IMR-90 (cell line): ENCODE results near the gene SHB. TPM values are rescaled to one million over a fixed set of nuclear protein-coding genes. Genes with fewer than 3 reads are reported as not detected.

Experiments
- ATAC-seq: fragments of 200-7000 bp; cut with Tn5 transposase; 2 replicates; pipeline ENCODE4 v1.9.1; 2020; ENCODE audit warnings: low read depth, mild to moderate bottlenecking, moderate library complexity
- BruUV-seq: library from RNA; stranded (reverse); fragments of 400-500 nt; replicated peaks from 2 replicates; lab custom pipeline; 2021; lab: Mats Ljungman, UMichigan
- CTCF ChIA-PET: fragments of 300-600 bp; formaldehyde crosslinking; extraction: SDS; loops from one replicate; lab custom pipeline; 2021; ENCODE audit warnings: antibody characterized with exemption; lab: Yijun Ruan, JAX
- POLR2A ChIA-PET: fragments of 300-600 bp; sonication (Branson Sonifier 250); formaldehyde crosslinking; loops from one replicate; lab custom pipeline; 2022; ENCODE audit warnings: antibody characterized with exemption; ENCODE audit not compliant: unreplicated experiment; lab: Charles Lee
- DNase-seq: peaks from one replicate; pipeline ENCODE4 v3.0.0; 2013
- H2AFZ ChIP-seq: replicated peaks from 2 replicates; pipeline ENCODE3; 2013; ENCODE audit warnings: low read length, mild to moderate bottlenecking; ENCODE audit not compliant: poor library complexity
- H2AK5ac ChIP-seq: 2 replicates; pipeline ENCODE4 v1.6.1; 2013; ENCODE audit warnings: low read depth, low read length, inconsistent platforms
- H2AK9ac ChIP-seq: replicated peaks from 2 replicates; pipeline ENCODE3; 2013; ENCODE audit warnings: mild to moderate bottlenecking, low read depth, low read length, moderate library complexity; ENCODE audit not compliant: poor library complexity
- H2BK120ac ChIP-seq: 2 replicates; pipeline ENCODE4 v1.6.1; 2013; ENCODE audit warnings: low read depth, low read length, inconsistent platforms
- H2BK15ac ChIP-seq: 3 replicates; pipeline ENCODE4 v1.6.1; 2013; ENCODE audit warnings: low read depth, low read length, inconsistent platforms
- H2BK20ac ChIP-seq: 2 replicates; pipeline ENCODE4 v1.6.1; 2013; ENCODE audit warnings: low read depth, mild to moderate bottlenecking, inconsistent platforms, low read length, moderate library complexity
- H2BK5ac ChIP-seq: 2 replicates; pipeline ENCODE4 v1.6.1; 2013; ENCODE audit warnings: mild to moderate bottlenecking, low read depth, low read length, inconsistent platforms; ENCODE audit not compliant: poor library complexity, severe bottlenecking
- H3K14ac ChIP-seq: replicated peaks from 2 replicates; pipeline ENCODE4 v1.6.1; 2013; ENCODE audit warnings: low read depth, low read length, inconsistent platforms
- H3K18ac ChIP-seq: 2 replicates; pipeline ENCODE4 v1.6.1; 2013; ENCODE audit warnings: low read depth, low read length, control low read depth
- H3K23ac ChIP-seq: 2 replicates; pipeline ENCODE4 v1.6.1; 2013; ENCODE audit warnings: low read depth, low read length, inconsistent platforms
- H3K27ac ChIP-seq: 2 replicates; pipeline ENCODE4 v1.5.1; 2013; ENCODE audit warnings: mild to moderate bottlenecking, control low read depth, low read length; ENCODE audit not compliant: insufficient read depth
- H3K27me3 ChIP-seq: 2 replicates; pipeline ENCODE4 v1.6.1; 2013; ENCODE audit warnings: low read length; ENCODE audit not compliant: control insufficient read depth, insufficient read depth
- H3K36me3 ChIP-seq: 2 replicates; pipeline ENCODE4 v1.6.1; 2013; ENCODE audit warnings: low read length, mixed read lengths; ENCODE audit not compliant: control insufficient read depth, insufficient read depth
- H3K4ac ChIP-seq: 2 replicates; pipeline ENCODE4 v1.6.1; 2013; ENCODE audit warnings: low read depth, low read length, inconsistent platforms
- H3K4me1 ChIP-seq: 2 replicates; pipeline ENCODE4 v1.6.1; 2013; ENCODE audit warnings: low read length, mixed read lengths; ENCODE audit not compliant: control insufficient read depth, insufficient read depth
- H3K4me2 ChIP-seq: 2 replicates; pipeline ENCODE4 v1.6.1; 2013; ENCODE audit warnings: low read depth, mild to moderate bottlenecking, control low read depth, low read length, moderate library complexity
- H3K4me3 ChIP-seq: 2 replicates; pipeline ENCODE4 v1.5.1; 2013; ENCODE audit warnings: low read depth, mild to moderate bottlenecking, control low read depth, low read length, moderate library complexity; ENCODE audit not compliant: insufficient read depth
- H3K56ac ChIP-seq: 2 replicates; pipeline ENCODE4 v1.6.1; 2013; ENCODE audit warnings: low read length, inconsistent platforms; ENCODE audit not compliant: insufficient read depth; ENCODE audit errors: extremely low read depth
- H3K79me1 ChIP-seq, 2 experiments: 2 replicates each; pipeline ENCODE4 v1.6.1; 2013; ENCODE audit warnings: low read length in 2 of 2, inconsistent platforms in 1 of 2, low read depth in 1 of 2
- H3K9ac ChIP-seq: 2 replicates; pipeline ENCODE4 v1.6.1; 2013; ENCODE audit warnings: low read depth, low read length, control low read depth
- H3K9me1 ChIP-seq: 2 replicates; pipeline ENCODE4 v1.6.1; 2013; ENCODE audit warnings: low read length, inconsistent platforms; ENCODE audit not compliant: insufficient read depth
- H3K9me3 ChIP-seq: 2 replicates; pipeline ENCODE4 v1.6.1; 2013; ENCODE audit warnings: low read length; ENCODE audit not compliant: control insufficient read depth, insufficient read depth
- H4K20me1 ChIP-seq: 2 replicates; pipeline ENCODE4 v1.6.1; 2013; ENCODE audit warnings: low read length, inconsistent platforms; ENCODE audit not compliant: insufficient read depth
- H4K5ac ChIP-seq: 2 replicates; pipeline ENCODE4 v1.6.1; 2013; ENCODE audit warnings: mild to moderate bottlenecking, low read depth, low read length, control low read depth
- H4K8ac ChIP-seq, 2 experiments: 2 replicates each; pipeline ENCODE4 v1.6.1; 2013; ENCODE audit warnings: low read depth in 2 of 2, low read length in 2 of 2, control low read depth in 1 of 2, inconsistent platforms in 1 of 2
- H4K91ac ChIP-seq: 2 replicates; pipeline ENCODE4 v1.6.1; 2013; ENCODE audit warnings: low read depth, low read length, inconsistent platforms; ENCODE audit not compliant: insufficient read depth
- BHLHE40 ChIP-seq: fragments of 150-350 bp; IDR thresholded peaks from 2 replicates; pipeline ENCODE4 v1.6.1; 2016; ENCODE audit warnings: mild to moderate bottlenecking, low read depth, low read length
- CEBPB ChIP-seq: IDR thresholded peaks from 2 replicates; pipeline ENCODE4 v1.6.1; 2012; ENCODE audit warnings: low read depth, low read length, improper control_type of control experiment
- CHD1 ChIP-seq: IDR thresholded peaks from 2 replicates; pipeline ENCODE4 v1.6.1; 2012; ENCODE audit warnings: low read depth, low read length, improper control_type of control experiment
- CTCF ChIP-seq: conservative IDR thresholded peaks from 2 replicates; pipeline ENCODE4 v1.5.1; 2012; ENCODE audit warnings: mild to moderate bottlenecking, low read depth, low read length, improper control_type of control experiment
- FOS ChIP-seq: fragments of 150-350 bp; IDR thresholded peaks from 2 replicates; pipeline ENCODE4 v1.6.1; 2016; ENCODE audit warnings: low read depth, low read length
- MAFK ChIP-seq: IDR thresholded peaks from 2 replicates; pipeline ENCODE4 v1.6.1; 2012; ENCODE audit warnings: low read depth, low read length, improper control_type of control experiment
- MAZ ChIP-seq: IDR thresholded peaks from 2 replicates; pipeline ENCODE4 v1.6.1; 2012; ENCODE audit warnings: low read depth, mild to moderate bottlenecking, low read length, improper control_type of control experiment, moderate library complexity, borderline replicate concordance
- MXI1 ChIP-seq: IDR thresholded peaks from 2 replicates; pipeline ENCODE4 v1.6.1; 2012; ENCODE audit warnings: low read depth, mild to moderate bottlenecking, low read length, moderate library complexity, borderline replicate concordance
- NFE2L2 ChIP-seq: fragments of 150-350 bp; IDR thresholded peaks from 2 replicates; pipeline ENCODE4 v1.6.1; 2016; ENCODE audit warnings: low read depth, mild to moderate bottlenecking, low read length
- POLR2A ChIP-seq: IDR thresholded peaks from 2 replicates; pipeline ENCODE4 v1.6.1; 2012; ENCODE audit warnings: mild to moderate bottlenecking, low read depth, low read length
- RAD21 ChIP-seq: IDR thresholded peaks from 2 replicates; pipeline ENCODE4 v1.6.1; 2012; ENCODE audit warnings: low read length, improper control_type of control experiment
- RCOR1 ChIP-seq: IDR thresholded peaks from 2 replicates; pipeline ENCODE4 v1.6.1; 2012; ENCODE audit warnings: mild to moderate bottlenecking, low read length, improper control_type of control experiment; ENCODE audit not compliant: insufficient replicate concordance
- RFX5 ChIP-seq: IDR thresholded peaks from 2 replicates; pipeline ENCODE4 v1.8.0; 2012; ENCODE audit warnings: low read depth, mild to moderate bottlenecking, low read length, moderate library complexity
- SMC3 ChIP-seq: fragments of 150-350 bp; IDR thresholded peaks from 2 replicates; pipeline ENCODE4 v1.6.1; 2016; ENCODE audit warnings: low read depth, mild to moderate bottlenecking, antibody characterized with exemption, low read length, moderate library complexity
- USF2 ChIP-seq: fragments of 150-350 bp; IDR thresholded peaks from 2 replicates; pipeline ENCODE4 v1.6.1; 2017; ENCODE audit warnings: mild to moderate bottlenecking, antibody characterized with exemption, low read length, low read depth
- WGBS, 2 experiments: methylation state at CpG; one replicate each; pipeline versions ENCODE4 v1.1.5 to v1.1.7; 2013; ENCODE audit warnings: missing lambda C conversion rate in 2 of 2; ENCODE audit not compliant: insufficient read length in 1 of 2; ENCODE audit errors: extremely low coverage in 2 of 2; 5-methylcytosine and 5-hydroxymethylcytosine counted together
- dilution Hi-C: fragments of 300-500 bp; cut with HindIII; formaldehyde crosslinking; loops from one replicate; pipeline ENCODE4 v1.14.3; 2018; ENCODE audit warnings: low sequenced_read_pairs; ENCODE audit not compliant: unreplicated experiment
- in situ Hi-C: fragments of 300-500 bp; cut with MboI; formaldehyde crosslinking; loops from 3 replicates; pipeline ENCODE4 v1.14.3; 2019; ENCODE audit warnings: low sequenced_read_pairs, inconsistent platforms, mixed read lengths
- intact Hi-C: fragments of 100-400 bp; cut with micrococcal nuclease; formaldehyde crosslinking; loops from 2 replicates; pipeline ENCODE4 v1.10.0; 2022
- polyA plus RNA-seq, 3 experiments: library from polyadenylated mRNA; depleted of rRNA; stranded (reverse); fragments of >200 nt; gene quantifications; 2 replicates each; pipeline ENCODE4 v1.2.3, GENCODE V29; 2012; ENCODE audit warnings: low replicate concordance in 1 of 3
- total RNA-seq: library from RNA; depleted of rRNA; stranded (reverse); fragments of >200 nt; gene quantifications from 2 replicates; pipeline ENCODE4 v1.2.3, GENCODE V29; 2012
- TF ChIP-seq, protein P1 (sequence below): fragments of 150-350 bp; IDR thresholded peaks from 2 replicates; pipeline ENCODE4 v1.6.1; 2016; ENCODE audit warnings: low read depth, mild to moderate bottlenecking, low read length, moderate library complexity, borderline replicate concordance

Gene SHB
- total and polyA plus RNA-seq, 2 of the 4 experiments (the other 2 are of a cell fraction) = 6.1 to 20.4 TPM

GRCh38 chr9:38017885-38018186 lies 51.2 kb downstream of the SHB start:
- TF ChIP-seq MXI1 (no peak), RAD21 (no peak), CTCF (no peak), USF2 (no peak), RCOR1 (no peak), CHD1 (no peak), MAFK (no peak), FOS (no peak), RFX5 (no peak), SMC3 (no peak), BHLHE40 (no peak), NFE2L2 (no peak), CEBPB (no peak; the same call in 1 of the 2 replicates), POLR2A (no peak), MAZ (no peak)
- TF ChIP-seq, protein P1, sequence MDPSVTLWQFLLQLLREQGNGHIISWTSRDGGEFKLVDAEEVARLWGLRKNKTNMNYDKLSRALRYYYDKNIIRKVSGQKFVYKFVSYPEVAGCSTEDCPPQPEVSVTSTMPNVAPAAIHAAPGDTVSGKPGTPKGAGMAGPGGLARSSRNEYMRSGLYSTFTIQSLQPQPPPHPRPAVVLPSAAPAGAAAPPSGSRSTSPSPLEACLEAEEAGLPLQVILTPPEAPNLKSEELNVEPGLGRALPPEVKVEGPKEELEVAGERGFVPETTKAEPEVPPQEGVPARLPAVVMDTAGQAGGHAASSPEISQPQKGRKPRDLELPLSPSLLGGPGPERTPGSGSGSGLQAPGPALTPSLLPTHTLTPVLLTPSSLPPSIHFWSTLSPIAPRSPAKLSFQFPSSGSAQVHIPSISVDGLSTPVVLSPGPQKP = no peak
- CTCF ChIA-PET = interaction anchor here (0.6 to 2.6 kb wide), 4 partner anchors 9 to 46 kb away, joined by 3 to 11 read pairs (median 6); no protein-coding TSS in a partner anchor

More at GRCh38 chr9:38017885-38018186, 51.2 kb downstream of the SHB start:
- Histone ChIP-seq H2BK120ac (peak overlapping the region; percentile 82), H4K8ac (peak overlapping the region; percentile 56 to 74; a peak in 2 of 4 replicates), H3K9me3 (no peaks in the 10 kb centered on the region), H2BK15ac (peak overlapping the region; percentile 17; the same call in 1 of the 3 replicates), H3K4me3 (no peak overlapping the region), H3K27me3 (no peaks in the 10 kb centered on the region), H4K91ac (peak overlapping the region; percentile 40), H3K56ac (no peak overlapping the region), H3K4me2 (no peak overlapping the region), H3K9me1 (peaks cover 32% of the 10 kb centered on the region), H2AK9ac (no peak overlapping the region), H3K9ac (0 out of 2 replicates have a peak overlapping the region, but pooled peaks have one; percentile 22), H4K20me1 (peaks cover 23% of the 10 kb centered on the region; the same call in 1 of the 2 replicates), H3K18ac (peak overlapping the region; percentile 21; the same call in 1 of the 2 replicates), H3K4ac (peak overlapping the region; percentile 81), H2BK5ac (peak overlapping the region; percentile 79), H3K36me3 (peaks cover 35% of the 10 kb centered on the region), H3K27ac (peak overlapping the region; percentile 65; the same call in 1 of the 2 replicates), H3K4me1 (peaks cover 43% of the 10 kb centered on the region), H3K14ac (peak overlapping the region; percentile 44), H2AK5ac (peak overlapping the region; percentile 65), H2AFZ (no peak overlapping the region), H2BK20ac (peak overlapping the region; percentile 43), H3K79me1 (peaks cover 39 to 91% of the 10 kb centered on the region in 2 experiments), H4K5ac (peak overlapping the region; percentile 26; the same call in 1 of the 2 replicates), H3K23ac (peak overlapping the region; percentile 61)
- WGBS, 2 experiments = 100% methylated on average over 1 of the region's 2 CpGs; no CpG with 5 or more reads in 1 of the 2 experiments
- intact Hi-C loops = loop anchor here (2.0 kb wide), 1 partner anchor 49 kb away; no protein-coding TSS in a partner anchor
- ATAC-seq (no peak), DNase-seq (no peak)
- in situ Hi-C loops = no loop called here
- dilution Hi-C loops = no loop called here
- POLR2A ChIA-PET = no interaction called here
- BruUV-seq = no TSS peak
